Measurements from ENCODE around the gene PDZK1. TPM values are rescaled to one million over a fixed set of nuclear protein-coding genes. Genes with fewer than 3 reads are reported as not detected.

Gene PDZK1
- total RNA-seq, 1 experiment from 2014 or later: 0.27 TPM

DNA sequence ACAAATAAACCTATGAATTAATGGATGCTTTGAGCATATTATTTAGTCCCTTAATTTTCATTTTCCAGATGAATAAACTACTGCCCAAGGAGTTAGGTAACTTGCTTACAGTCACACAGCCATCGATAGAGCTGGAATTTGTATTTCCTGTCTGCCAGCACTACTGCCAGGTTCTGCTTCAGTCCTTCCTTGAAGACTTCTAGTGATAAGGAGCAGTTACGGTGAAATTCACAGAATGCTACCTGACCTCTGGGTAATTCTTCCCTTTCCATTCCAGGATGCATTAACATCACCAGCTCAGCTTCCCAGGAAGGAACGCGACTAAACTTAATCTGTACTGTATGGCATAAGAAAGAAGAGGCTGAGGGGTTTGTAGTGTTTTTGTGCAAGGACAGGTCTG lies 23.3 kb upstream of the PDZK1 start:
- Histone ChIP-seq H3K9me2 (ENCODE audit: insufficient read depth) (no peaks in the 10 kb centered on the region), H2AFZ (ENCODE audit: low read depth, low read length, poor library complexity, severe bottlenecking) (no peak overlapping the region), H3K4me1 (ENCODE audit: control insufficient read depth in 1 of 2, insufficient read depth in 2 of 2, low read length in 2 of 2) (peaks cover 0 to 7% of the 10 kb centered on the region in 2 experiments; a peak in 2 of 4 replicates), H3K9ac (ENCODE audit: low read length) (no peak overlapping the region), H3K9me3 (ENCODE audit: control insufficient read depth in 1 of 2, insufficient read depth in 1 of 2, low read depth in 1 of 2, low read length in 2 of 2) (no peaks in the 10 kb centered on the region), H3K36me3 (ENCODE audit: control insufficient read depth in 1 of 2, insufficient read depth in 2 of 2, low read length in 2 of 2) (no peaks in the 10 kb centered on the region), H3K4me2 (ENCODE audit: low read length) (no peak overlapping the region), H3K27me3 (ENCODE audit: insufficient read depth, low read length) (no peaks in the 10 kb centered on the region), H4K20me1 (ENCODE audit: insufficient read depth) (no peaks in the 10 kb centered on the region), H3K79me2 (ENCODE audit: insufficient read depth, low read length) (no peaks in the 10 kb centered on the region), H3K4me3 (replicated peaks in 1 of 2; ENCODE audit: low read depth in 1 of 2, low read length in 2 of 2) (no peak overlapping the region), H3K27ac (ENCODE audit: low read depth, low read length) (no peak overlapping the region)
- BruUV-seq (replicated peaks): no TSS peak
- intact Hi-C loops (cut with micrococcal nuclease): no loop called here
- CTCF ChIA-PET: no interaction called here
- DNase-seq (ENCODE audit: low read depth, low spot score): no peak
- ATAC-seq: no peak; the same call in 1 of the 2 replicates
- POLR2A ChIA-PET: no interaction called here
- RAD21 ChIA-PET (ENCODE audit: low non-redundant PET in 1 of 2, low total read pairs in 2 of 2, uncharacterized antibody in 2 of 2, unreplicated experiment in 2 of 2): no interaction called here
- TF ChIP-seq TCF7L2 (IDR thresholded peaks at IDR 0.05; ENCODE audit: borderline replicate concordance, extremely low read depth, insufficient read depth, insufficient read length) (no peak), ATF3 (IDR thresholded peaks at IDR 0.05) (no peak), EZH2 (IDR thresholded peaks at IDR 0.05) (no peak), JUND (IDR thresholded peaks at IDR 0.05) (no peak), MAX (IDR thresholded peaks at IDR 0.05) (no peak), ZFX (IDR thresholded peaks at IDR 0.05) (no peak)

- Histone ChIP-seq H3K79me2 (ENCODE audit: insufficient read depth, low read length) (no peaks in the 10 kb centered on the region), H3K4me3 (replicated peaks in 1 of 2; ENCODE audit: low read depth in 1 of 2, low read length in 2 of 2) (no peak overlapping the region), H3K9me3 (ENCODE audit: control insufficient read depth in 1 of 2, insufficient read depth in 1 of 2, low read depth in 1 of 2, low read length in 2 of 2) (no peaks in the 10 kb centered on the region), H3K27me3 (ENCODE audit: insufficient read depth, low read length) (no peaks in the 10 kb centered on the region), H3K27ac (ENCODE audit: low read depth, low read length) (no peak overlapping the region), H4K20me1 (ENCODE audit: insufficient read depth) (no peaks in the 10 kb centered on the region), H3K4me2 (ENCODE audit: low read length) (no peak overlapping the region), H3K9ac (ENCODE audit: low read length) (no peak overlapping the region), H3K9me2 (ENCODE audit: insufficient read depth) (no peaks in the 10 kb centered on the region), H3K4me1 (ENCODE audit: control insufficient read depth in 1 of 2, insufficient read depth in 2 of 2, low read length in 2 of 2) (peaks cover 0 to 7% of the 10 kb centered on the region in 2 experiments; a peak in 2 of 4 replicates), H2AFZ (ENCODE audit: low read depth, low read length, poor library complexity, severe bottlenecking) (no peak overlapping the region), H3K36me3 (ENCODE audit: control insufficient read depth in 1 of 2, insufficient read depth in 2 of 2, low read length in 2 of 2) (no peaks in the 10 kb centered on the region)
- DNase-seq (ENCODE audit: low read depth, low spot score): no peak
- no peak for TF ChIP-seq RAD21 (IDR thresholded peaks at IDR 0.05; ENCODE audit: low read depth)
- TF ChIP-seq ZNF274 (IDR thresholded peaks at IDR 0.05; ENCODE audit: low read depth, low read length): no peak
- TF ChIP-seq ELF1 (IDR thresholded peaks at IDR 0.05; ENCODE audit: borderline replicate concordance, low read depth): no peak
- TF ChIP-seq SIN3A (IDR thresholded peaks at IDR 0.05; ENCODE audit: low read depth): no peak
- TF ChIP-seq POLR2A (IDR thresholded peaks at IDR 0.05; ENCODE audit: borderline replicate concordance, extremely low read depth, insufficient read depth, insufficient read length): no peak
- RAD21 ChIA-PET (ENCODE audit: low non-redundant PET in 1 of 2, low total read pairs in 2 of 2, uncharacterized antibody in 2 of 2, unreplicated experiment in 2 of 2): no interaction called here
- no peak for ATAC-seq
- POLR2A ChIA-PET: no interaction called here
- intact Hi-C loops (cut with micrococcal nuclease): loop anchor here (10.0 kb wide), 1 partner anchor 135 kb away; no protein-coding TSS in a partner anchor
- CTCF ChIA-PET: no interaction called here
- BruUV-seq (replicated peaks): no TSS peak
Measured at GRCh38 chr1:145729666-145730436, 22.7 kb upstream of the PDZK1 start.
